ENCODE data around the gene PPFIA3.

DNA sequence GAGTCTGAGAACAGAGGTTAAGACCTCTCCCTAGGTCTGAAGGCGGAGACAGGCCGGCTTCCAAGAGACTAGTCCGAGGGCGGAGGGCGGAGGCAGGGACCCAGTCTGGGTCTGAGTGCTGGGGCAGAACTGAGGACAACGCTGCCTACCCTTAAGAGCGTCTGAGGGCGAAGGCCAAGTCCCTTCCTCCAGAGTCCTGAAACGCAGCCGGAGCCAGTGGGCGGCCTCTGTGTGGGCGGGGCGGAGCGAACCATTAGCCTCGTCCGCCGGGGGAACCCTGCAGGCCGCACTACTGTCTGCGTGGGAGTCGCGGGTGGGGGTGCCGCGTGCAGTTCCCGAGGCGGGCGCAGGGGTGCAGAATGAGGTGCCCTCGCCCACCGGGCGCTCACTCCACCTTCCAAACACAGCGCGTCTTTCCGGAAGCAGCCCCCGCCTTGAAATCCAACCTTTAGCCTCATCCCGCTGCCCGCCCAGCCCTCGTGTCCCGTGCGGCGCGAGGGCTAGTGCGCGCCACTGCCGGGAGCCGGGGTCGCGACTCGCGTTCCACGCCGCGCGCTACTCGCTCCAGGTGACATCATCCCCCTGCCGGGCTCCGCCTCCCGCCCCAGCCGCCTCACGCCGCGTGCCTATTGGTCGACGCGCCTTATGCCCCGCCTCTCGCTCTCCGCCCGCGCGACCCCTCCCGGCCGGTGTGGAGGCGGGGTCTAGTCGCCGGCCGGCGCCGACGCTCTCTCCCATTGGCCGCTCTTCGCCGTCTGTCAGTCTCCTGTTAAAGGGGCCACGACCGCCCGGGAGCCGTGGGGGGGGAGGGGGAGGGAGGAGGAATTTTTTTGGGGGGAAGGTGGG lies 556 bp upstream of the PPFIA3 start, which contains the start of gene C19orf73:
- TF ChIP-seq JUND (IDR thresholded peaks at IDR 0.05) (peak in 1 of 2 donors; percentile 56), GABPA (IDR thresholded peaks at IDR 0.05 in 1 of 2, conservative IDR thresholded peaks at IDR 0.05 in 1 of 2) (no peak), CTCF (IDR thresholded peaks at IDR 0.05; ENCODE audit: low read depth, low read length, missing input control) (no peak), REST (IDR thresholded peaks at IDR 0.05) (peak; percentile 95), FOXA2 (IDR thresholded peaks at IDR 0.05) (no peak), ZBTB33 (IDR thresholded peaks at IDR 0.05) (no peak), YY1 (IDR thresholded peaks at IDR 0.05) (peak; percentile 25), TAF1 (conservative IDR thresholded peaks at IDR 0.05) (no peak), NR2F2 (IDR thresholded peaks at IDR 0.05) (peak; percentile 75), SP1 (IDR thresholded peaks at IDR 0.05) (peak; percentile 50)
- TF ChIP-seq, protein P1, sequence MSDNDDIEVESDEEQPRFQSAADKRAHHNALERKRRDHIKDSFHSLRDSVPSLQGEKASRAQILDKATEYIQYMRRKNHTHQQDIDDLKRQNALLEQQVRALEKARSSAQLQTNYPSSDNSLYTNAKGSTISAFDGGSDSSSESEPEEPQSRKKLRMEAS (IDR thresholded peaks at IDR 0.05) = no peak

Data from liver (tissue), 3 donors.